Activated B cell treated with CpG ODN at 0.5 μM for 24 hours (primary cell): Measurements from ENCODE around the gene C2CD2L. TPM values are rescaled to one million over a fixed set of nuclear protein-coding genes. Genes with fewer than 3 reads are reported as not detected.

Experiments used
- ATAC-seq: fragments of 200-7000 bp; cut with Tn5 transposase; one replicate; pipeline ENCODE4 v1.10.0; 2021; ENCODE audit warnings: low read depth, mild to moderate bottlenecking, moderate library complexity
- CTCF ChIA-PET: fragments of 350-600 bp; sonication (Branson Sonifier 250); formaldehyde crosslinking; loops from one replicate; lab custom pipeline; 2021; ENCODE audit warnings: antibody characterized with exemption; lab: Charles Lee
- POLR2A ChIA-PET: fragments of 350-600 bp; sonication (Branson Sonifier 250); formaldehyde crosslinking; loops from one replicate; lab custom pipeline; 2021; ENCODE audit warnings: antibody characterized with exemption; lab: Charles Lee
- DNase-seq: peaks from one replicate; pipeline ENCODE4 v3.0.0; 2022
- H3K27ac Mint-ChIP-seq: one replicate; pipeline ENCODE4 v1.8.0; 2020; ENCODE audit warnings: mixed read lengths
- H3K27me3 Mint-ChIP-seq: one replicate; pipeline ENCODE4 v1.8.0; 2021; ENCODE audit warnings: mixed read lengths
- H3K36me3 Mint-ChIP-seq: one replicate; pipeline ENCODE4 v1.8.0; 2021; ENCODE audit warnings: low read depth, mixed read lengths
- H3K4me1 Mint-ChIP-seq: one replicate; pipeline ENCODE4 v1.8.0; 2021; ENCODE audit warnings: mixed read lengths
- H3K4me3 Mint-ChIP-seq: one replicate; pipeline ENCODE4 v1.8.0; 2020; ENCODE audit warnings: mild to moderate bottlenecking, mixed read lengths
- H3K9me3 Mint-ChIP-seq: one replicate; pipeline ENCODE4 v1.8.0; 2020; ENCODE audit warnings: mixed read lengths
- CTCF ChIP-seq: fragments of 200-600 bp; IDR thresholded peaks from one replicate; pipeline ENCODE4 v1.8.0; 2022; ENCODE audit warnings: antibody characterized with exemption, mild to moderate bottlenecking
- intact Hi-C: fragments of 100-400 bp; cut with micrococcal nuclease; formaldehyde crosslinking; loops from one replicate; pipeline ENCODE4 v1.15.1; 2024
- total RNA-seq: library from RNA; stranded (reverse); gene quantifications from 2 replicates; pipeline ENCODE4 v1.2.3, GENCODE V29; 2022

The C2CD2L gene
- total RNA-seq, 1 donor from 2014 or later: 6.7 TPM

GRCh38 chr11:119121008-119121810, 14.1 kb downstream of the C2CD2L start, which contains the start of gene HINFP:
Gene HINFP (plus strand): TSS chr11:119121580. CDS start chr11:119126945, 5,365 bp downstream.
- intact Hi-C loops: loop anchor here (1.0 kb wide), 8 partner anchors 14 to 213 kb away; partner anchors contain the start of genes C2CD2L, DPAGT1, HYOU1 and RNF26
- TF ChIP-seq CTCF: no peak
- H3K9me3 Mint-ChIP-seq: no peaks in the 10 kb centered on the region
- ChIA-PET CTCF (interaction anchor here (1.0 to 2.0 kb wide), 4 partner anchors 14 to 75 kb away, joined by 3 to 9 read pairs (median 4); partner anchors contain the start of gene C2CD2L), POLR2A (interaction anchor here (0.6 to 5.4 kb wide), 19 partner anchors 8 to 1109 kb away, joined by 3 to 40 read pairs (median 4); partner anchors contain the start of genes C2CD2L, DPAGT1, HMBS and NLRX1)
- peak within 1 kb of the TSS; percentile 94 for H3K4me3 Mint-ChIP-seq
- DNase-seq (peak; percentile 97), ATAC-seq (peak; percentile 97)
- H3K36me3 Mint-ChIP-seq: peaks cover 30% of the 10 kb centered on the region
- no peaks in the 10 kb centered on the region for H3K27me3 Mint-ChIP-seq
- H3K4me1 Mint-ChIP-seq: peaks cover 30% of the 10 kb centered on the region
- peak within 1 kb of the TSS; percentile 92 for H3K27ac Mint-ChIP-seq

GRCh38 chr11:119121811-119122124, 14.6 kb downstream of the C2CD2L start:
- TF ChIP-seq CTCF: no peak
- Mint-ChIP-seq H3K27ac (peak overlapping the region; percentile 92), H3K9me3 (no peaks in the 10 kb centered on the region), H3K4me1 (peaks cover 32% of the 10 kb centered on the region), H3K27me3 (no peaks in the 10 kb centered on the region), H3K36me3 (peaks cover 30% of the 10 kb centered on the region), H3K4me3 (peak overlapping the region; percentile 94)
- ATAC-seq: no peak
- ChIA-PET POLR2A (interaction anchor here (0.6 to 5.4 kb wide), 19 partner anchors 9 to 1109 kb away, joined by 3 to 40 read pairs (median 4); partner anchors contain the start of genes C2CD2L, DPAGT1, HMBS and NLRX1), CTCF (interaction anchor here (1.2 kb wide), 1 partner anchor 47 kb away, joined by 3 read pairs; no protein-coding TSS in a partner anchor)
- no peak for DNase-seq
- intact Hi-C loops: loop anchor here (1.0 kb wide), 8 partner anchors 14 to 213 kb away; partner anchors contain the start of genes C2CD2L, DPAGT1, HYOU1 and RNF26

- DNase-seq (no peak), ATAC-seq (no peak)
- Mint-ChIP-seq H3K27me3 (no peaks in the 10 kb centered on the region), H3K36me3 (peaks cover 55% of the 10 kb centered on the region), H3K27ac (no peak overlapping the region), H3K4me1 (peaks cover 28% of the 10 kb centered on the region), H3K4me3 (no peak overlapping the region), H3K9me3 (no peaks in the 10 kb centered on the region)
- ChIA-PET POLR2A (interaction anchor here (0.6 kb wide), 1 partner anchor 72 kb away, joined by 6 read pairs; no protein-coding TSS in a partner anchor), CTCF (no interaction called here)
- intact Hi-C loops: no loop called here
- no peak for TF ChIP-seq CTCF
Observed at GRCh38 chr11:119125821-119126220, 18.7 kb downstream of the C2CD2L start.

GRCh38 chr11:119126675-119127268, 19.6 kb downstream of the C2CD2L start:
- no peak overlapping the region for H3K27ac Mint-ChIP-seq
- H3K4me3 Mint-ChIP-seq: no peak overlapping the region
- CTCF ChIA-PET: no interaction called here

More at GRCh38 chr11:119126675-119127268, 19.6 kb downstream of the C2CD2L start:
- Mint-ChIP-seq H3K4me1 (peaks cover 22% of the 10 kb centered on the region), H3K27me3 (no peaks in the 10 kb centered on the region), H3K36me3 (peaks cover 59% of the 10 kb centered on the region), H3K9me3 (no peaks in the 10 kb centered on the region)
- POLR2A ChIA-PET: interaction anchor here (0.7 kb wide), 2 partner anchors 351 to 675 kb away, joined by 3 to 10 read pairs; no protein-coding TSS in a partner anchor
- intact Hi-C loops: no loop called here
- DNase-seq: no peak
- no peak for TF ChIP-seq CTCF
- no peak for ATAC-seq
